ENCODE data around the gene KNOP1.

KNOP1 gene, protein sequence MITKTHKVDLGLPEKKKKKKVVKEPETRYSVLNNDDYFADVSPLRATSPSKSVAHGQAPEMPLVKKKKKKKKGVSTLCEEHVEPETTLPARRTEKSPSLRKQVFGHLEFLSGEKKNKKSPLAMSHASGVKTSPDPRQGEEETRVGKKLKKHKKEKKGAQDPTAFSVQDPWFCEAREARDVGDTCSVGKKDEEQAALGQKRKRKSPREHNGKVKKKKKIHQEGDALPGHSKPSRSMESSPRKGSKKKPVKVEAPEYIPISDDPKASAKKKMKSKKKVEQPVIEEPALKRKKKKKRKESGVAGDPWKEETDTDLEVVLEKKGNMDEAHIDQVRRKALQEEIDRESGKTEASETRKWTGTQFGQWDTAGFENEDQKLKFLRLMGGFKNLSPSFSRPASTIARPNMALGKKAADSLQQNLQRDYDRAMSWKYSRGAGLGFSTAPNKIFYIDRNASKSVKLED

DNA sequence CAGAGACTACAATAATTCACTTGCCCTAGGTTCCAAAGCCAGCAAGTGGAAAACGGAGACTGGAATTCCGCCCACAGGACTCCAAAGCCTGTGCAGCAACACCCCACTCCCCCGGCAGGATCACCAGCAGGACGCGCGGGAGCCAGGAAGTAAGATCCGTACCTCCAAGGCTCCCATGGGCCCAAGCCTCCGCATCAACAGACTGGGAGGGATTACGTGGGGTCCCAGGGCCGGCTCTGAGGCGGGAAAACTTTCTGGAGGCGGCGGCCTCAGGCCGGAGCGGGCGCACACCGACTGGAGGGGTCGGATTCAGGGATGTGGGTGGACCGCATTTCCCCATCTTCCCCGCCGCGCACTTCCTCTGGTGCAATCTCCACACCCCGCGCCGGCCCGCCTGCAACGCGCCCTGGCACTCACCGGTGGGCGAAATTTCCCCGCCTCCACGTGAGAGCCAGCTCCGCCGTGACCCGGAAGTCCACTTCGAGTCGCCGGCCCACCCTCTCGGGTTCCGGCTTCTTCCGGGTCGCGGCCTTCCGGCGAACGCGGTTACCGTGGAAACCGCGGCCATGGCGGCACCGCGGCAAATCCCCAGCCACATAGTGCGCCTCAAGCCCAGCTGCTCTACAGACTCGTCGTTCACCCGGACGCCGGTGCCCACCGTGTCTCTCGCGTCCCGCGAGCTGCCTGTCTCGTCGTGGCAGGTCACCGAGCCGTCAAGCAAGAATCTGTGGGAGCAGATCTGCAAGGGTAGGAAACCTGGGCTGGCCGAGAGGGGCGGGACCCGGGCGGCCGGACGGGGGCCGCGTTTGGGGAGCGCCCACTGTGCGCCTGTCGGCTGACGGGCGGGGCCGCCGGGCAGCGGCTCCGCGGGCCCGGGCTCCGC is at the start of gene KNOP1, which contains the start of gene IQCK:
KNOP1 (minus strand) TSS at position 487 of the 883 bp plus-strand sequence. CDS start 3,192 bp downstream, outside the sequence.
IQCK (plus strand) TSS at position 531 of the 883 bp plus-strand sequence; CDS start at position 567, 36 bp downstream.
- no peak for DNase-seq (ENCODE audit: low read depth)

DNA sequence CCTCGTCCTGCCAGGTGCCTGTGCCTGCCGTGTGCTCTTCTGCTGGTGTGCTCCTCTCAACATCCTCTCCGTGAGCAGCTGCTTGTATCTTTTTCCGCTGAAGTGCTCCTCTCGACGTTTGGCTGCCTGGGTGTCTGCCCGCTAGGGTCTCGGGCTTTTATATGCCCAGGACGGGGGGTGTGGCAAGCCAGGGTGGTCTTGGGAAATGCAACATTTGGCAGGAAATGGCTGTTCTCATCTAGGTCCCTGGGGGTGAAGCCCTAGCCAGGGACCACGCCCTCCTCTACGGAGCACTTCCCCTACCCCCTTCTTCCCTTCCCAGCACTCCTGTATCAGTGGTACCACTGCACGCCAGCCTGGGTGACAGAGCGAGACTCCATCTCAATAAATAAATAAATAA is 49.5 kb upstream of the KNOP1 start:
- DNase-seq (ENCODE audit: low read depth), result no peak

DNA sequence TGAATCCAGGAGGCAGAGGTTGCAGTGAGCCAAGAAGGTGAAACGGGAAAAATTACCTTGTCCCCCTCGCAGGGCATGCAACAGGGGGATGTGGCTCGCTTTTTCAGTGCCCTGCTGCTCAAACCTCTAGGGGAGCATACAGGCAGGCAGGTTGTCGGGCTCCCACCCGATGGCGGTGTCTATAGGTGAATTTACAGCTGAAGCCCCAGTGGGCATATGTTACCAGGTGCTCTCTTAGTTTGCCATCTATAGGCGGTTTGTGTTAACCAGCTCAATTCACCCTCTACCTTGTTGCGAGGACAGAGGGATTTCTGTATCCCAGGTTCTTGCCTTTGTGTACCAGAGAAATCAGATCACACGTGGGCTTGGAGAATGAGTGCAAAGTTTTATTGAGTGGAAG is 49.0 kb upstream of the KNOP1 start:
- no peak for DNase-seq (ENCODE audit: low read depth)

DNA sequence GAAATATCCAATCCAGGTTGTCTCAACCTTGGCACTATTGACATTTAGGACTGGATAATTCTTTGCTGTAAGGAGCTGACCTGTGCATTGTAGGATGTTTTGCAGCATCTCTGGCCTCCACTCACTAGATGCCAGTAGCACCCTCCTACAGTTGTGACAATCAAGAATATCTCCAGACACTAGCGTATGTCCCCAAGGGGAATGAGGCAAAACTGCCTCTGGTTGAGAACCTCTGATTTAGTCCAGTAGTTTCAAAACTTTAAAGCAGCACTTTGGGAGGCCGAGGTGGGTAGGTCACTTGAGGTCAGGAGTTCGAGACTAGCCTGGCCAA is 48.5 kb upstream of the KNOP1 start:
- DNase-seq (ENCODE audit: low read depth), result no peak

DNA sequence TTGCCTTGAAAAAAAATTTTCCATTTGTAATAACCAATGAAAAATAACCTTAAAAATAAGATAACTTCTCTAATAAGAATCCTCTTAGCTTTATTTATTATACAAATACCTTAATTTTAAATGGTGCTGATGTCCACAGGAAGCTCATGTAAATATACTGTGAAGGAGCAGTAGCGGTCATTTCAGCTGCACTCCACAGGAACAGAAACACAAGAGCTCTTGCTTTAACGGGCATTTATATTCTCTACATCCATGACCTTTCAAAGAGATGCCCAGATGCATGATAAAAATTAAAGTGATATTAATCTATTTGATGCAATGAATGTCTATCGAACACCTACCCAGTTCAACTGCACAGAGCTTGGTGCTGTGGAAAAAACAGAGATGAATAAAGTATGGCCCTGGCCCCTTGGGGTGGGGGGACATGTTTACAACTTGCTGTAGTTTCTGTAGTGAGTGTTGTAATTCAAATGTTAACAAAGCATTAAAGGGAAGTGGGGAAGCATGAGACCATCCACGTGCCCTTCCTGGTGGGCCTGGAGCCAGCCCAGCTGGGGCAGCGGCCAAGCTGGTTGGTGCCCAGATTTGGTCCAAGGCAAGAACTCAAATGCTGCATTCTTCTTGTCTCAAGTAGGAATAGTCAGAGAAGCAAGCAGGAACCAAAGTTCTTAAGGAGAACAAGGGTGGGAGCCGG is 48.0 kb upstream of the KNOP1 start:
- DNase-seq (ENCODE audit: low read depth), result no peak

DNA sequence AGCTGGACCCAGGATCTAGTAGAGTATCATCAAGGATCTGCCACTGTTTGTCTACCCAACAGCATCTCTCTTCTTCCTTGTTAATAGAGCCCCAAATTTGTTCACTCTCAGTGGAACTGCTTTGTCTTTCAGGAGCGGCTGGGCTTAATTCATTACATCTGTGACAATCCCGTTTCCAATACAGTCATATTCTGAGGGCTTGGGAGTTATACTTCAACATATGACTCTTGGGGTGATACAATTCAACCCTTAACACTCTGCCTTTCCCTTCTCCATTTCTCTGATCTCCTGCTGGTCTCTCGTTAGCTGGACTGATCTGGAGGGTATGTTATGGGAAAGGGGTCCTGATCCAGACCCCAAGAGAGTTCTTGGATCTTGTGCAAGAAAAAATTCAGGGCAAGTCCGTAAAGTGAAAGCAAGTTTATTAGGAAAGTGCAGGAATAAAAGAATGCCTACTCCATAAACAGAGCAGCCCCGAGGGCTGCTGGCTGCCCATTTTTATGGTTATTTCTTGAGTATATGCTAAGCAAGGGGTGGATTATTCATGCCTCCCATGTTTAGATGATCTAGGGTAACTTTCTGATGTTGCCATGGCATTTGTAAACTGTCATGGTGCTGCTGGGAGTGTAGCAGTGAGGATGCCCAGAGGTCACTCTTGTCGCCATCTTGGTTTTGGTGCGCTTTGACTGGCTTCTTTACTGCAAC is 42.5 kb upstream of the KNOP1 start:
- DNase-seq (ENCODE audit: low read depth), result no peak

DNA sequence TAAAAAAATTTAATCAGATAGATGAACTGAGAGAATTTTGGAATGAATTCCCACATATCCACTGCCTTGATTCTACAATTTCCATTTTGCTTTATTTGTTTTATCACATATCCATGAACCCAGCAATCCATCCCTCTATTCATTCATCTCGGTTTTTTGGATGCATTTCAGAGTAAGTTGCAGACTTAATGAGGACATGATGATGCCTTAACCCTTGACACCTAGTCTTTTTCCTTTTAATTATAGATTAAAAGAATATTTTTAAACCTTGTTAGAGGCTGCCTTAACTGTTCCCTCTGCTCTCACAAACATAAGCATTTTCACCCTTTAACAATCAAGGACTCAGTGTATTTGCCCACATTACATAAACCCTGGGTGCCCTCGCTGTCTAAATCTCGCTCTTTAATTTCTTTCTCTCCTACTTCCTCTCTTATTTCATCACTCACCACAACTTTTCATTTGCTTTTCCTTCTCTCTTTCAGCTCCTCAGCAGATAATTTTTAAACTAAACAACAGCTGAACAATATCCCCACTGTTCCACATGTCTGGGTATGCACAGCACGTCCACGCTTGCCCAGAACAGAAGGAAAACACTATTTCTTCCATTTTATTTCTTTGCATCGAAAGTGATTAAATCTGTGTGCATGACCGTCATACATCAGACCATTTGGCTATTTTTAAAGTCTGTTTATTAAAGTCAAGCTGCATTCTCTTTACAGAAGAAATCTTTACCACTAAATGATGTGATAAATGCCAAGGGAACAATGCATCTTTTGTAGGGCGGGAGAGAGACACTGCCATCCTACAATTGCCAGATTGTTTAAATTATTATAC is 40.0 kb upstream of the KNOP1 start:
- no peak for DNase-seq (ENCODE audit: low read depth)

DNA sequence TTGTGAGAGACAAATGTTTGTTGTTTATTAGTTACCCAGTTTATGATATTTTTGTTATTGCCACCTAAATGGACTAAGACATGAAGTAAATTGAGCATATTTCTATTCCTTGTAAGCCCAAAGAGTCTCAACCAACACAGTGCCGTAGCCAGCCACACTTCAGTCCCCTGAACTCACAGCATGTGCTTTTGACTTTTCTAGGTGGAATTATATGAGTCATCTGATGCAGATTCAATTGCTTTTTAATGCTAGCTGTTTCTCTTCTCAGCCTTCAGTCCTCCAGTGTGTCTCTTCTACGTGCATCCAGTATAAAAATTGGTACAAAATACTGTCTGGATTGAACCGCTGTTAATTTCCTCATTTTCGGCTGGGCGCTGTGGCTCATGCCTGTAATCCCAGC is 39.0 kb upstream of the KNOP1 start:
- DNase-seq (ENCODE audit: low read depth), result peak; percentile 24

DNA sequence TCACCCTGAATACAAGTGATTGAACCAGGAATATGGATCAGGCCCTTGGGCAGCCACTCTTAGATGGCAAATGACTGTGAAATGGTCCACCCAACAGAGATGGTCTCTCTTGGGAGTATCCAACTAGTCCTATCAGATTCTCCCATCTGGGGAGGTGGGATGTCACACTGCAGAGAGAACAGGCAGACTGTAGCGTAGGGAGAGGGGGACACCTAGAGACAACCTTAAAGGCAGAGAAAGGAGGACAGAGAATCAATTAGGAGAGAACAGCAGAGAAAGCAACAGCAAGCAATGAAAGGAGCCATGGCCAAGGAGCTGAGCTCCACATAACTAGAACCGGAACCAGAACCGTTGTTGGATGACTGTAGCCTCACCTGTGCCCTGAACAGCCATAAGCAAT is 37.2 kb upstream of the KNOP1 start:
- DNase-seq (ENCODE audit: low read depth), result no peak

DNA sequence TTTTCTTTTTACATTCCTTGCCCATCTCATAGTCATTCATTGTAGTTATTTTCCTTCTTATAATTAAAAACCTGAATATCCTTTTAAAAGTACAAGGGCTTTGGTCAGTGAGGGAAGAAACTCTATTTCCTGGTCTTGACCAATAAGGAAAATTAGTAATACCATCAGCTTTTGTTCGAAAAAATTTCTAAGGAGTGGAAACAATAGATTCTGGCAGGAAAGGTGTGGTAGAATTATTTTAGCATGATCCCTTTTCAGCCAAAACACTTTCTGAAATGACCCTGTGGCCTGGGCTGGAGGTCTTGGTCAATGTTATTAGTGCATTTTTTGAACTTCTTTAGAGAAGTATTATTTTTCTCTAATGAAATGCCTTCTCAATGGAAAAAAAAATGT is 36.6 kb upstream of the KNOP1 start:
- no peak for DNase-seq (ENCODE audit: low read depth)

DNA sequence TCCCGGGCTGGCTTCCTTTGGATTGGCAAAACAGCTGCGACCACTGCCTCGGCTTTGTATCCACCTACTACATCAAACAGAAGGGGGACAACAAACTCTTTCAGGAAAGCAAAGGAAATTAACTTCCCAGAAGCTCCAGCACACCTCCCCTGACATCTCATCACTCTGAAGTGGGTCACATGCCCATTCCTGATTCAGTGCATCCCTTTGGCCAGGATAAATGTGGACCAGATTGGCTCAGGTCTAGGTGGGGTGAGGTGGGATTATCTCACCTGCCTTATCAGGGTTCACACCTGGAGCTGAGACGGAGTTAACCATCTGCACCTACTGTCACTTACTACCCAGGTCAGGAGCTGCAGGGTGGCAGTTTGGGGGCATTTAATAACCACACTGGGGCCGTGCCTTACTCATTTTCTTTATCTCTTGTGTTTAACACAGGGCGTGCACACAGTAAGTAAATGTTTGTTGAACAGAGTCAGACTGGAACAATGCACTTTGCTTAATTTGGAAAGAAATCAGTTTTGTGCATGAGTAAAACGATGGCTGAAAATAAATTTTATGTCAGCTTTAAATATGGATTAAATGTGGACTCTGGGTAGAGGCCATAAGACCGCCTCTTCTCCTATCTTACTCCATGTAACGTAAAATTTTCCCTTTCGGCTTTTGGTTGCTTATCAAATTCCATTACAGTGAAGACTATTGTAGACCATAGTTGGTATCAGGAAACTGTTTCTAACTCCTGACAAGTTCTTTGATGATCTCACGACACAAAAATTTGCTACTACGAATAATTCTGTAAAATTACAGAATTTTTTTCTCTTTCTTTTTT is 36.0 kb upstream of the KNOP1 start:
- peak; percentile 76 for DNase-seq (ENCODE audit: low read depth)

DNA sequence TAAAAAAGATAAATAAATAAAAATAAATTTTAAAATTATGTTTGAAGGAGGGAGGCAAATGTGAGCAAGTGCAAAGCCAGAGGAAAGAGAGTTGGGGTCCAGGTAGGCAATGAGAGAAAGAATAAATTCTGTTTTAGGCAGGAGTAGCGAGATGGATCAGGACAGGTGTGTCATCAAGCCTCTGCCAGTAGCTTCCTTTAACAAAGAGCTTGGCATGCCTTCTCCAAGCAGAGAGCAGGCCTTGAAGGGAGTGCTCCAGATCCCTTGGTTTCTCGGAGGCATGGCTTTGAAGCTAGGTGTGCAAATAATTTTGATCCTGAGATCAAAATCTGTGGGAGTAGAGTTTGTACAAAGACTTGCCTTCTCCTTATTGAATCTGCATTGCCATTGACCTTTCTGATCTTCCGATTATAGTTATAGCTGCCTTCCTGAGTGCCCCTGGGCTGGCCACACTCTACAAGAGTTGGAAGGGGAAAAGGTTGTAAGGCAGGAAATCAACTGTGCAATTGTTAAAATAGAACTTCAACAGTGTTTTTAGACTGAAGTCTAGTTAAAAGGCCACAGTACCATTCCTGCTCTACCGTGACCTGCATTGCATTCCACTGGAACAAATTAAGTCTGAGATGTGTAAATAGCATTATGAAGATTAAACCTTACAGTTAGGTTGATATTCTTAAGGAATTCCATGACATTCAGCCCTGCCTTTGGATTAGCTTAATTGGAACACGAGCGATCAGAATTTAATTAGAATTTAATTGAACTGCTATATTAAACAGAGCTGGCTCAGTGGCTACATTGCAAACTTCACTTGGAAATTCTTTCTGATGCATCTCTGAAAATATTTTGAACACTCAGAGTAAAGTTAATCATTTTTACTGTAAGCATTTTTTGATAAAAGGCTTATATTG is 33.7 kb upstream of the KNOP1 start:
- DNase-seq (ENCODE audit: low read depth), result no peak

DNA sequence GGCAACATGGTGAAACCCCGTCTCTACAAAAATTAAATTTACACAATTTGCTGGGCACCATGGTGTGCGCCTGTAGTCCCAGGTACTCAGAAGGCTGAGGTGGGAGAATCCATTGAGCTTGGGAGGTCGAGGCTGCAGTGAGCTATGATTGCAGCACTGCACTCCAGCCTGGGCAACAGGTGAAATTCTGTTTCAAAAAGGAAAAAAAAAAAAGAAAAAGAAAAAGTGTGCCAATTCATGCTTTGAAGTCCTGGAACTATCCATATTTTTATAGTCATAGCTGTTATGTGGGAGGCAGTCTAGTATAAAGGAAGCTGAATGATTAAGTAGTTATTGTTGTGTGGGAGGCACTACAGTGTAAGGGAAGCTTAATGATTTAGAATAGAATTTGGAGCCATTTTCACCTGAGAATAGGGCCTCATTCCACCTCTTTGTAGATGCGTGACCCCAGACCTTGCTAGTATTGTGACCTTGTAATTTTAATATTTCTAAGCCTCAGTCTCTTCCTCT is 31.6 kb upstream of the KNOP1 start:
- DNase-seq (ENCODE audit: low read depth), result no peak

DNA sequence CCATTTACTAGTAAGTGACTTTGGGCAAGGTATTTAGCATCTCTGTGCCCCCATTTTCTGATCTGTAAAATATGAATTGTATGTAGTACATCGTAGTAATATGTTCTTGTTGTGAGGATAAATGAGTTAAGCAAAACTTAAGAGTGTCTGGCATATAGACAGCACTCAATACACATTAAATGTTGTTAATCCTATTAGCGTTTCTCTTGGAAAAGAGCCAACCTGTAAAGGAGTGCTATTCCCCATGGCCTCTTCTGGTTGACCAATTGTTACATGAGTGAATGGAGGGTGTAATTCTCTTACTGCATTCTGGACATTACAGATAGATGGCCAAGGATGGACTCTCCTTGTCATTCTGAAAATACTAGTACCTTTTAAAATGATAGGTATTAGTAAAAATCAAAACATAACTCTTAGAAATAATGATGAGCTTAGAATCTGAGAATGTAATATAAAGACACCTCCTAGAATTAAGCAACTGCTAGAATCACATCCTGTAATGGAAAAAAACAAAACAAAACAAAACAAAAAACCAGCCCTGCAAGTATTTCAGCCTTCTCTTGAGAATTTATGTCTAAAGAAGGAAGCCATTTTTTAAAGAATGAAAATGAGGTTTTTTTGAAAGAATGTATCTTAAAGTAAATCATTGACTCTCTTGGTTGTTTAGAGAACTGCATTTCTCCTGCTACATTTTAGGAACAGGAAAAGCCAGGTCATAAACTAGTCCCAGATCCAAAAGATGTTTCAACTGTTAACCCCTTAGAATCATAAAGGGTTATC is 30.6 kb upstream of the KNOP1 start:
- DNase-seq (ENCODE audit: low read depth), result no peak

DNA sequence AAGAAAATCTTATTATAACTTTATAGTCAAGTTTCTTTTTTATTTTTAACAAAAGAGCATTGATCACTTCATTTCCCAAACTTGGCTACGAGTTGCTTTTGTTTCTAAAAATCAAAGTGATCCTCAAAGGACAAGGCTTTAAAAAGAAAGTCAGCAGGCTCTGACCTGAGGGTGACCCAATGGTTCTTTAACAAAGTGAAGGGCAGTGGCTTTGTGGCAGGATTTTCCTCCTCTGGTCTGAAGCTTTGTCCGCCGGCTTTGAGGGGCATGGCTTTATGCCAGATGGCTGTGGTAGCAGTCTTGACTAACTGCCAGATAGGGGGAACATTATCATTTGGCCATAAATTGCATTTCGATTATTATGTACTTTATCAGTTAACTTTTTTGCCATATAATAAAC is 28.5 kb upstream of the KNOP1 start:
- no peak for DNase-seq (ENCODE audit: low read depth)

DNA sequence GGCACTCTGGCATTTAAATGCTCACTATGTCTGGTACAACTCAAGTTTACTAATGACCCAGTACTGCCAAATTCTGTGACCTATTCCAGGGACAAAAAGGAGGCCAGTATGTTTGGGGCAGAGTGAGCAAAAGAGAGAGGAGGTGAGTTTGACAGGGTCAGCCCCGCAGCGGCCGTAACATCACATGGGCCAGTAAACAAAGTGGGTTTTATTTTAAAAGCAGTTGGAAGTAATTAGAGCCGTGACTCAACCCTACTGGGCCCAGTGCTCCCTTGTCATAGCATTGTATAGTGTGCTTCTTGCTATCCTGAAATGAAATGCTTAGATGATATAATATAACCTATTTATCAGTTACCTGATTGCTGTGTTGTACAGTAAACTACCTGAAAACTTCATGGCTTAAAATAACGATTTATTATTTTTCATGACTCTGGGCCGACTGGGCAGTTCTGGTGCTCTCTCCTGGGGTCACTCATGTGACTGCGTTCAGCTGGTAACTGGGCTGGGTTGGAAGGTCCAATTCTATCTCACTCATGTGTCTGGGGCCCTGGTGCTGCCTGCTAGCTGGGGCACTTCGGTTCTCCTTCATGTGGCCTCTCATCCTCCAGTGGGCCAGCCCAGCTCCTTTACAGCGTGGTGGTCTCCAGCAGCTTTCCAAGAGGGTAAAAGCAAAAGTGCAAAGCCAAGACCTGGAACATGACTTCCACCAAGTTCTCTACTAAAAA is 27.4 kb upstream of the KNOP1 start:
- no peak for DNase-seq (ENCODE audit: low read depth)

DNA sequence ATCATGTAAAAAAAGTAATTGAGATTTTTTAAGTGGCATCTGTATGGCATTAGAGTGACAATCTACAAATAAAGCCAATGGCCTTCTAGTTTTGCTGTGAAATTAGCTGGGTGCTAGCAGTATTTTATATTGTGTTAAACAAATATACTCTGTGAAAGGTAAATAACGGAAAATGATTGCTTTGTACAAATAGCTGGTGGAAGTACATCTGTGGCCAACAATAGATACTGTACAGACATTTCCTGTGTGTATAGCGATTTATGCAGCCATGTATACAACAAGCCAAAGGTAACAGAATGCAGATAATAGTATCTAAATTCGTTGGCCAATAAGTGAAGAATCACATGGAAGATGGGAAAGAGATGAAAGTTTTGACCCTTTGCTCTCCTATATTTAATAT is 26.6 kb upstream of the KNOP1 start:
- no peak for DNase-seq (ENCODE audit: low read depth)

All from non-pigmented ciliary epithelial cell (primary cell).